G401.6 (cell line): ENCODE results near the gene ACTN3.
"Not testable (repeated sequence)": the region's sequence is repeated elsewhere in the genome, so short reads cannot be mapped to it uniquely, and the experiment has no call there.

Experiments
- FAIRE-seq: peaks from 2 replicates; lab custom pipeline; 2012; peaks lifted over from hg19 to GRCh38; lab: Jason Lieb, UNC

ACTN3 gene

GRCh38 chr11:66600631-66601233, 54.0 kb downstream of the ACTN3 start:
- no peak for FAIRE-seq

GRCh38 chr11:66603072-66603471, 56.4 kb downstream of the ACTN3 start:
- FAIRE-seq, result no peak

- FAIRE-seq, result no peak
These were observed 57.5 kb downstream of the ACTN3 start for GRCh38 chr11:66604155-66604554.

GRCh38 chr11:66606608-66607007, 59.9 kb downstream of the ACTN3 start:
- FAIRE-seq, result not testable (repeated sequence)

GRCh38 chr11:66607126-66607834, 60.6 kb downstream of the ACTN3 start:
- FAIRE-seq, result no peak

- no peak for FAIRE-seq
These were observed 63.3 kb downstream of the ACTN3 start for GRCh38 chr11:66609721-66610617.

- FAIRE-seq, result no peak
These were observed 65.8 kb downstream of the ACTN3 start for GRCh38 chr11:66612458-66612857.
